Middle frontal gyrus (tissue), 1 donor: Measurements from ENCODE around the gene NALCN.
"Not testable (repeated sequence)": the region's sequence is repeated elsewhere in the genome, so short reads cannot be mapped to it uniquely, and the experiment has no call there.

Source experiments
- DNase-seq: peaks from one replicate; pipeline ENCODE4 v3.0.0-alpha.2; 2015; ENCODE audit warnings: low spot score; ENCODE audit errors: extremely low spot score

The NALCN gene

GRCh38 chr13:101343128-101343787 is 73.0 kb downstream of the NALCN start:
- no peak for DNase-seq

GRCh38 chr13:101341464-101341863 is 74.8 kb downstream of the NALCN start:
- DNase-seq = no peak

GRCh38 chr13:101339202-101339601 is 77.1 kb downstream of the NALCN start:
- DNase-seq = no peak

GRCh38 chr13:101332583-101332982 is 83.7 kb downstream of the NALCN start:
- DNase-seq = no peak

GRCh38 chr13:101331731-101332130 is 84.6 kb downstream of the NALCN start:
- no peak for DNase-seq

GRCh38 chr13:101327871-101328270 is 88.4 kb downstream of the NALCN start:
- no peak for DNase-seq

GRCh38 chr13:101326710-101327109 is 89.6 kb downstream of the NALCN start:
- no peak for DNase-seq

- no peak for DNase-seq
Measured at GRCh38 chr13:101325423-101325822, 90.9 kb downstream of the NALCN start.

GRCh38 chr13:101323601-101324000 is 92.7 kb downstream of the NALCN start:
- DNase-seq = no peak

- no peak for DNase-seq
Measured at GRCh38 chr13:101317986-101318523, 98.3 kb downstream of the NALCN start.

GRCh38 chr13:101313479-101313878 is 102.8 kb downstream of the NALCN start:
- not testable (repeated sequence) for DNase-seq

- DNase-seq = no peak
Measured at GRCh38 chr13:101309014-101309619, 107.2 kb downstream of the NALCN start.

- no peak for DNase-seq
Measured at GRCh38 chr13:101308247-101309013, 107.9 kb downstream of the NALCN start.

- no peak for DNase-seq
Measured at GRCh38 chr13:101307181-101307701, 109.1 kb downstream of the NALCN start.

- DNase-seq = no peak
Measured at GRCh38 chr13:101306773-101307172, 109.5 kb downstream of the NALCN start.

GRCh38 chr13:101305981-101306411 is 110.3 kb downstream of the NALCN start:
- no peak for DNase-seq

- no peak for DNase-seq
Measured at GRCh38 chr13:101303521-101303920, 112.8 kb downstream of the NALCN start.

- no peak for DNase-seq
Measured at GRCh38 chr13:101301053-101301452, 115.3 kb downstream of the NALCN start.

- DNase-seq = no peak
Measured at GRCh38 chr13:101300531-101300930, 115.8 kb downstream of the NALCN start.

GRCh38 chr13:101298517-101298916 is 117.8 kb downstream of the NALCN start:
- no peak for DNase-seq

GRCh38 chr13:101297794-101298193 is 118.5 kb downstream of the NALCN start:
- no peak for DNase-seq

- no peak for DNase-seq
Measured at GRCh38 chr13:101292711-101293110, 123.6 kb downstream of the NALCN start.
